GM12864 (cell line): ENCODE data around the gene TBC1D4.

Experiments
- DNase-seq: peaks from one replicate; pipeline ENCODE4 v3.0.0-alpha.2; 2011; ENCODE audit warnings: low read depth
- H3K4me3 ChIP-seq: 2 replicates; pipeline ENCODE4 v1.5.1; 2011; ENCODE audit warnings: mild to moderate bottlenecking, low read depth, low read length, control low read depth
- TF ChIP-seq, protein P1 (sequence below): IDR thresholded peaks from 2 replicates; pipeline ENCODE4 v1.5.1; 2011; ENCODE audit warnings: low read depth, mild to moderate bottlenecking, moderate library complexity, low read length, control low read depth, inconsistent platforms; ENCODE audit errors: missing control alignments

The TBC1D4 gene

DNA sequence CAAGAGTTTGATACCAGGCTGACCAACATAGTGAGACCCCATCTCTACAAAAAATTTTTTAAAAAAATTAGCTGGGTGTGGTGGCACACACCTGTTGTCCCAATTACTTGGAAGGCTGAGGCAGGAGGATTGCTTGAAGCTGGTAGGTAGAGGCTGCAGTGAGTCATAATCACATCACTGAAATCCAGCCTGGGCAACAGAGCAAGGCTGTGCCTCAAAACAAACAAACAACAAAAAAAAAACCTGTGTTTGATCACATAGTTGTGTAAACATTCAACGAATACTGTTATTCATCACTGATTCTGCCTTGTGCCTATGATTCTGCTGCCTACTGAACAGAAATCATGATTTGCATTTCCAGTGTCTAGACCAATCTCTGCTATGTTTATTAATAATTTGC, 134.0 kb downstream of the TBC1D4 start:
- H3K4me3 ChIP-seq, result no peak overlapping the region
- TF ChIP-seq, protein P1, sequence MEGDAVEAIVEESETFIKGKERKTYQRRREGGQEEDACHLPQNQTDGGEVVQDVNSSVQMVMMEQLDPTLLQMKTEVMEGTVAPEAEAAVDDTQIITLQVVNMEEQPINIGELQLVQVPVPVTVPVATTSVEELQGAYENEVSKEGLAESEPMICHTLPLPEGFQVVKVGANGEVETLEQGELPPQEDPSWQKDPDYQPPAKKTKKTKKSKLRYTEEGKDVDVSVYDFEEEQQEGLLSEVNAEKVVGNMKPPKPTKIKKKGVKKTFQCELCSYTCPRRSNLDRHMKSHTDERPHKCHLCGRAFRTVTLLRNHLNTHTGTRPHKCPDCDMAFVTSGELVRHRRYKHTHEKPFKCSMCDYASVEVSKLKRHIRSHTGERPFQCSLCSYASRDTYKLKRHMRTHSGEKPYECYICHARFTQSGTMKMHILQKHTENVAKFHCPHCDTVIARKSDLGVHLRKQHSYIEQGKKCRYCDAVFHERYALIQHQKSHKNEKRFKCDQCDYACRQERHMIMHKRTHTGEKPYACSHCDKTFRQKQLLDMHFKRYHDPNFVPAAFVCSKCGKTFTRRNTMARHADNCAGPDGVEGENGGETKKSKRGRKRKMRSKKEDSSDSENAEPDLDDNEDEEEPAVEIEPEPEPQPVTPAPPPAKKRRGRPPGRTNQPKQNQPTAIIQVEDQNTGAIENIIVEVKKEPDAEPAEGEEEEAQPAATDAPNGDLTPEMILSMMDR, result no peak
- DNase-seq, result no peak

GRCh38 chr13:75347457-75347856, 134.5 kb downstream of the TBC1D4 start:
- DNase-seq, result no peak
- no peak overlapping the region for H3K4me3 ChIP-seq
- TF ChIP-seq, protein P1, result no peak

- TF ChIP-seq, protein P1, result no peak
- DNase-seq, result no peak
- H3K4me3 ChIP-seq, result no peak overlapping the region
Observed at GRCh38 chr13:75345193-75345592, 136.8 kb downstream of the TBC1D4 start.

DNA sequence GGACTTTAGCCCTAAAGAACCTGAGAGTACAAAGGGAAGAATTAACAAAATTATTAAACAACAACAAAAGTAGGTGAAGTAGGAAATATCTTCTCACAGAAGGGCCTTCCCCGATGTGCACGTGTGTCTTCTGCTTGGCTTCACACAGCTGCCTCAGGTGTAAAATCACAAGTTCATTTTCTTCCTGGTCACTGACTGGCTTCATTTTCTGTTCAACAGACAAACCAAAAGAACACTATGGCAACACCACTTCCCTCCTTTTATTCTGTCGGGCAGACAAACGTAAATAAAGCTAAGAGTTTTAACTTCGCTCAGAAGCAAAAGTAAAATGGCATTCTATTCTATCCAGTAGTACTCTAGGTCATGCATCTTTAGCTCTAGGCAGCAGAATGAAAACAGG, 140.9 kb downstream of the TBC1D4 start:
- TF ChIP-seq, protein P1, result no peak

GRCh38 chr13:75339635-75340374, 142.2 kb downstream of the TBC1D4 start:
- no peak for DNase-seq
- TF ChIP-seq, protein P1, result no peak

More for the DNA sequence above, 140.9 kb downstream of the TBC1D4 start:
- no peak for DNase-seq
- no peak overlapping the region for H3K4me3 ChIP-seq

GRCh38 chr13:75334634-75335447, 147.1 kb downstream of the TBC1D4 start:
- TF ChIP-seq, protein P1, result no peak
- no peak for DNase-seq
- H3K4me3 ChIP-seq, result no peak overlapping the region

More at GRCh38 chr13:75339635-75340374, 142.2 kb downstream of the TBC1D4 start:
- H3K4me3 ChIP-seq, result no peak overlapping the region
